Measurements from ENCODE around the gene CCDC92B. TPM values are rescaled to one million over a fixed set of nuclear protein-coding genes. Genes with fewer than 3 reads are reported as not detected.

The CCDC92B gene
- total RNA-seq, 1 donor from 2014 or later, result not detected

- DNase-seq (ENCODE audit: low read depth, low spot score), result no peak
These were observed 27.8 kb downstream of the CCDC92B start for GRCh38 chr17:2721603-2722002.

- no peak for DNase-seq (ENCODE audit: low read depth, low spot score)
These were observed 29.6 kb downstream of the CCDC92B start for GRCh38 chr17:2719861-2720260.

GRCh38 chr17:2718150-2718938 is 31.1 kb downstream of the CCDC92B start:
- DNase-seq (ENCODE audit: low read depth, low spot score), result no peak

GRCh38 chr17:2716649-2717048 is 32.8 kb downstream of the CCDC92B start:
- no peak for DNase-seq (ENCODE audit: low read depth, low spot score)

- no peak for DNase-seq (ENCODE audit: low read depth, low spot score)
These were observed 35.6 kb downstream of the CCDC92B start for GRCh38 chr17:2713881-2714280.

- DNase-seq (ENCODE audit: low read depth, low spot score), result no peak
These were observed 37.0 kb downstream of the CCDC92B start for GRCh38 chr17:2712300-2713043.

GRCh38 chr17:2711608-2712299 is 37.7 kb downstream of the CCDC92B start, which contains the start of gene CLUH:
CLUH (minus strand) TSS chr17:2711764; CDS start chr17:2711661, 103 bp downstream.
- peak; percentile 88 for DNase-seq (ENCODE audit: low read depth, low spot score)

- no peak for DNase-seq (ENCODE audit: low read depth, low spot score)
These were observed 38.4 kb downstream of the CCDC92B start for GRCh38 chr17:2710803-2711607.

GRCh38 chr17:2710071-2710802 is 39.2 kb downstream of the CCDC92B start:
- no peak for DNase-seq (ENCODE audit: low read depth, low spot score)

GRCh38 chr17:2709183-2709661 is 40.2 kb downstream of the CCDC92B start:
- DNase-seq (ENCODE audit: low read depth, low spot score), result no peak

GRCh38 chr17:2708585-2709182 is 40.8 kb downstream of the CCDC92B start:
- no peak for DNase-seq (ENCODE audit: low read depth, low spot score)

GRCh38 chr17:2707721-2708584 is 41.5 kb downstream of the CCDC92B start:
- DNase-seq (ENCODE audit: low read depth, low spot score), result no peak

- DNase-seq (ENCODE audit: low read depth, low spot score), result no peak
These were observed 42.4 kb downstream of the CCDC92B start for GRCh38 chr17:2706911-2707510.

- DNase-seq (ENCODE audit: low read depth, low spot score), result no peak
These were observed 43.3 kb downstream of the CCDC92B start for GRCh38 chr17:2705888-2706795.

- DNase-seq (ENCODE audit: low read depth, low spot score), result no peak
These were observed 44.2 kb downstream of the CCDC92B start for GRCh38 chr17:2705263-2705662.

- no peak for DNase-seq (ENCODE audit: low read depth, low spot score)
These were observed 44.6 kb downstream of the CCDC92B start for GRCh38 chr17:2704890-2705248.

GRCh38 chr17:2704031-2704889 is 45.2 kb downstream of the CCDC92B start:
- no peak for DNase-seq (ENCODE audit: low read depth, low spot score)

All from pulmonary artery endothelial cell (primary cell).